GM19397 (cell line): ENCODE measurements around the gene CNN2.

Source experiments
- ATAC-seq: cut with Tn5 transposase; IDR thresholded peaks from one replicate; pipeline ENCODE4 v1.9.1; 2021; ENCODE audit warnings: mild to moderate bottlenecking, moderate library complexity; ENCODE audit not compliant: unreplicated experiment

The CNN2 gene

GRCh38 chr19:995051-995827 lies 31.2 kb upstream of the CNN2 start:
- no peak for ATAC-seq

DNA sequence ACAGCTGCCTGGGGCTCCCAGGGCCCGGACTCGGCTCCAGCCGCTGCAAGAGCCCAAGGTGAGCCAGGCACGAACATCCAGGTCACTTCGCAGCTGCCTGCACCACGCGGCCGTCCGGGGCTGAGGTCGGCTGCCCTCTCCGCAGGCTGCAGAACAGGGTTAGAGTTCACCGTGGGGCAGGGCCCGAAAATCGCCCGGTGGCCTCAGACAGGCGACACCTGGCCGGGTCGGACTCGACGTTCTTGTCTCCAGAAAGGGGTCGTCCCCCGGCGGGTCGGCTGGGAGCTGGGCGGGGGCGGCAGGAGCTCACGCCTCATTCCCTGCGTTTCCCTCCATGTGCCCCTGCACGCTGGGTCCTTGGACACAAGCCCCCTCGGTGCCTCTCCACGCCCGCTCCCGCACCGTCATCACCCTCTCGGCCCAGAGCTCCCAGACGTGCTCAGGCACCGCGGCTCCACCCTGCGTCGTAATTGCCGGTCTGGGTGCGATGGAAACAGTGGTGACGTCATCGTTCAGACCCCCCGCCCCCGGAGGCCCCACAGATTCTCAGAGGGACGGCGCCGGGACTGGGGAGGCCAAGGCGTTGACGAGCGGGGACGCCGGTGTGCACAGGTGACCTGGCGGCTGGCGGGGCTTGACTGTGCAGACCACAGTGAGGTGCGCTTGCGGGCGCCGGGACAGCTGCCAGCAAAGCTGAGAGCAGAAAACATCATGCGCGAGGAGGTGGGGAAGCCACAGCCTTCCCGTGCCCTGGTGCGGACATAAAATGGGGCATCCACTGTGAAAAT lies 30.2 kb upstream of the CNN2 start:
- no peak for ATAC-seq

- ATAC-seq: no peak
Observed at GRCh38 chr19:998064-998463, 28.3 kb upstream of the CNN2 start.

- no peak for ATAC-seq
Observed at GRCh38 chr19:999379-999719, 27.1 kb upstream of the CNN2 start.

DNA sequence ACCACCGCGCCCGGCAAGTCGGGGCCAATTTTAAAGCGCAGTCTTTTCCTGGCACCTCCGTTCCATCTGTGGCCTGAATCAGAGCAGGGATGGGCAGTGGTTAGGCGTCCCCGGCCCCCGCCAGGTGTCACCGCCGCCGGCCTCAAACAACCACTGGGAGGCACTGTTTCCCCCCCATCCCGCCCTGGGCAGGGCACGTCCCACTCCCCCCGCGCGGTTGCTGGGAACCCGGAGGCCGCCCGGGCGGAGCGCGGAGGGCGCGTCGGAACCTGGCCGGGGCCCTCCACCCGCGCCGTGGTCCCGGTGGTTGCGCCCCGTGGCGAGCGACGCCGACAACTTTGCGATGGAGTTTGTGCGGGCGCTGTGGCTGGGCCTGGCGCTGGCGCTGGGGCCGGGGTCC lies 26.3 kb upstream of the CNN2 start, which contains the start of gene GRIN3B:
GRIN3B (plus strand) TSS at position 325 of the 400 bp plus-strand sequence; CDS start at position 344, 19 bp downstream.
- no peak for ATAC-seq

GRCh38 chr19:1000591-1001537 lies 25.5 kb upstream of the CNN2 start:
- no peak for ATAC-seq

- ATAC-seq: no peak
Observed at GRCh38 chr19:1001538-1002166, 24.8 kb upstream of the CNN2 start.

- no peak for ATAC-seq
Observed at GRCh38 chr19:1002600-1002999, 23.8 kb upstream of the CNN2 start.

- no peak for ATAC-seq
Observed at GRCh38 chr19:1003283-1003682, 23.1 kb upstream of the CNN2 start.

DNA sequence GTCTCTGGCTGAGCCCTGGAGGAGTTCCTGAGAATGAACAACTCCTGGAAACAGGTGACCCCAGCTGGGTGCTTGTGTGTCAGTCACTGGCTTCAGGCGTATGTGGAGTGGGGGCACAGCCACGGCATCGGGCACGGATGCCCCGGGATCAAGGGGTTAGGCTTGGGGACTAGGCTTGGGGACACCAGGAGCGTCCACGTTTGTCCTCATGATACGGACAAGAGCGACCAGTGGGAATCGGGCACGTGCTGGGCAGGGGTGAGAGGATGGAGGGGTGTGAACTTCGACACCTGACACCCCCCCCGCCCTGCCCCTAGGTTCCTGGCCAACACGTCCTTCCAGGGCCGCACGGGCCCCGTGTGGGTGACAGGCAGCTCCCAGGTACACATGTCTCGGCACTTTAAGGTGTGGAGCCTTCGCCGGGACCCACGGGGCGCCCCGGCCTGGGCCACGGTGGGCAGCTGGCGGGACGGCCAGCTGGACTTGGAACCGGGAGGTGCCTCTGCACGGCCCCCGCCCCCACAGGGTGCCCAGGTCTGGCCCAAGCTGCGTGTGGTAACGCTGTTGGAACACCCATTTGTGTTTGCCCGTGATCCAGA lies 22.1 kb upstream of the CNN2 start:
- no peak for ATAC-seq

GRCh38 chr19:1004803-1005664 lies 21.4 kb upstream of the CNN2 start:
- no peak for ATAC-seq

DNA sequence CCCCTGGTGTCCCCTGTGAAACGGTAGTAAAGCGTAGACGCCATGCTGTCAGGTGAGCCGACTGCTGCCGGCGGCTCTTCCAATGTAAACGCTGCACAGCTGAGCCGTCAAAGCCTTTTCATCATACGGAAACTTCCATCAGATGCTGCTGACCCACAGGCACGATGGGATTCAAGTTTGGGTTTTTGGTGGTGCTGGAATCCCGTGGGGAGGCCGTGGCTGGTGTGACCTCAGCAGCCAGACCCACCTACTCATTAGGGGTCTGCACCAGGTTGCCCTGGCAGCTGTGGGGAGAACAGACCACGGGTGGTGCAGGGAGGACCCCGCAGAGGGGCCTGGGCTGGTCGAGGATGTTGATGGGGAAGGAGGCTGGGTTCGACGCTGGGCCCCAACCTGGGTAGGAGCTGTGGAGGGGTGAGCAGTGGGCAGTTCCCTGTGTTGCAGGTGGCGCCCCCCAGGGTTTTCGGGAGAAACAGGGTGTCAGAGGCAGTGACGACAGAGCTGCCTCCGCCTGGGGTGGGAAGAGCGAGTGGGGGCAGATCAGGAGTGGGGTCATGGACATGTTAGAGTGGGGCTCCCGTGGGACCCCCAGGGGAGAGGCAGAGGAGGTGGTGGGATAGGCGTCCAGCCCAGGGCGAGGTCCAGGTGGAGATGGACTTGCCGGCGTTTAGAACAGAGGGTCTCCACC lies 19.6 kb upstream of the CNN2 start:
- ATAC-seq: no peak

GRCh38 chr19:1007399-1008251 lies 18.8 kb upstream of the CNN2 start:
- no peak for ATAC-seq

- ATAC-seq: no peak
Observed at GRCh38 chr19:1008268-1009040, 18.0 kb upstream of the CNN2 start.

- no peak for ATAC-seq
Observed at GRCh38 chr19:1009041-1009980, 17.1 kb upstream of the CNN2 start.

- ATAC-seq: no peak
Observed at GRCh38 chr19:1009981-1010538, 16.3 kb upstream of the CNN2 start.
